ENCODE results near the gene CLBA1.
"Not testable (repeated sequence)": the region's sequence is repeated elsewhere in the genome, so short reads cannot be mapped to it uniquely, and the experiment has no call there.

The CLBA1 gene

DNA sequence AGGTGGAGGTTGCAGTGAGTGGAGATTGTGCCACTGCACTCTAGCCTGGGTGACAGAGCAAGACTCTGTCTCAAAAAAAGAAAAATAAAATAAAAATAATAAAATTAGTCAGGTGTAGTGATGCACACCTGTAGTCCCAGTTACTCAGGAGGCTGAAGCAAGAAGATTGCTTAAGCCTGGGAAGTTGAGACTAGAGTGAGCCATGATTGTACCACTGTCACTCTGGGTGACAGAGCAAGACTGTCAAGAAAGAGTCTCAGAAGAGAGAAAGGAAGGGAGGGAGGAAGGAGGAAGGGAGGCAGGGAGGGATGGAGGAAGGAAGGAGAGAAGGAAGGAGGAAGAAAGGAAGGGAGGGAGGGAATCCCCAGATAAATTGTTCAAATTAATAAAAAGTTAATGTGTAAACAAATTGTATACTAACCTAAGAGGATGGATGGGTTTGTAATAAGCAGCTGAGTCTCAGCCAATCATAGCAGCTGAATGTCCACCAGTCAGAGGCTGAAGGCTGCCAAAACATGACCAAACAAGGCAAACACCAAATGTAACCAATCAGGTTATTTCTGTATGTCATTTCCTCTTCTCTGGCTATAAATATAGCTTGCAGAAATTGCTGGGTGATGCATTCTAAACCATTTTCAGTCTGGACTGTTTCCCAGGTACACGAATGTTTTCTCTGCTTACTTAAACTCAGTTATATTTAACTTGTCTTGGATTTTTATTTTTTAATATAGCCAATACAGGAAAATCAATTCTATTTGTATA is 41.4 kb downstream of the CLBA1 start:
- DNase-seq: no peak

DNA sequence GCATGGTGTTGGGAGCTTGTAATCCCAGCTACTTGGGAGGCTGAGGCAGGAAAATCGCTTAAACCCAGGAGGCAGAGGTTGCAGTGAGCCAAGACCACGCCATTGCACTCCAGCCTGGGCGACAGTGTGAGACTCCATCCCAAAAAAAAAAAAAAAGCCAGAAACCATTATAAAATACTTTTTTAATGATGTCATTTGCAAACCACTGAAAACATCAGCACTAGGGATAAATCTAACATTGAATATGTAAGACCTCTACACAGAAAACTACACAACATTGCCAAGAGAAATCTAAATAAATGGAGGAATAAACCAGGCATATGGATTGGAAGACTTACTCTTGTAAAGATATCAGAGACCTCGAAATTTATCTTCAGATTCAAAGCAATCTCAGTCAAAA is 42.1 kb downstream of the CLBA1 start:
- DNase-seq: not testable (repeated sequence)

DNA sequence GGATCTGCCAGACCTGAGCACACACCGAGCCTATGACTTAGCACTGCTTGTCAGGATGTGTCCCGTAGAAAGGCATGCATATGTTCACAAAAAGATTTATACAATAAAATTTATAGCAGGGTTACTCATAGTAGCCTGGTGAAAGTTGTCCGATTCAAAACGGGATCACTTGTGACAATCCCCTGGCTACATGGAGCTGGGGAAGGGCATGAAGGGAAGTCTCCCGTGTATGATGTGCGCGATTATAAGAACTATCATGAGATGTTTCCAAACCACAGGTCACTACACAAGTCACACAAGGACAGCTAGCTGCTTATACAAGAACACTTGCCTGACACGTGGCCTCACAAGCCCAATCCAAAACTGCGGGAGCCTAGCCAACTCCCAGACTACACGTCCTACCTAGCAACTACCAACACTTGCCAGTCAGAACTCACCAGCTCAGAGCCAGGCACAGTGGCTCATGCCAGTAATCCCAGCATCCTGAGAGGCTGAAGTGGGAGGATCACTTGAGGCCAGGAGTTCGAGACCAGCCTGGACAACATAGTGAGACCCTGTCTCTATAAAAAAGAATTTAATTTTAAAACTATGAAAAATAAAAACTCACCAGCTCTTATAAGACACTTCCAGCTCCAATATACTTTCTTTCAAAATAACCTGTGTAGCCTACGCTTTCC is 42.8 kb downstream of the CLBA1 start:
- DNase-seq: no peak

DNA sequence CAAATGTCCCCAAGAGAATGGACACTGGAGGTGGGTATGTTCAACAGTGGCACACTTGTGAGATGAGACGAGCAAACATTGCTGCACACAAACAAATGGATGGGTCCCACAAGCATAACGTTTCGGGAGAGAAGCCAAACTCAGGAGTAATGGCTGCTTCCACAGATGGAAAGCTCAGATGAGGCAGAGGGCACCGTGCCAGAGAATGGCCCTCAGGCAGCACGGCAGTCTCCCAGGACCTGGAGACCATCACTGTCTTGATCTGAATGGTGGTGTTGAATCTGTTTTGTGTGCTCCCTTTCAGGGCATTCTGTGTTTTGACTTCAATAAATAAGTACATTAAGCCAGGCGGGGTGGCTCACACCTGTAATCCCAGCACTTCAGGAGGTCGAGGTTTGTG is 43.8 kb downstream of the CLBA1 start:
- no peak for DNase-seq

DNA sequence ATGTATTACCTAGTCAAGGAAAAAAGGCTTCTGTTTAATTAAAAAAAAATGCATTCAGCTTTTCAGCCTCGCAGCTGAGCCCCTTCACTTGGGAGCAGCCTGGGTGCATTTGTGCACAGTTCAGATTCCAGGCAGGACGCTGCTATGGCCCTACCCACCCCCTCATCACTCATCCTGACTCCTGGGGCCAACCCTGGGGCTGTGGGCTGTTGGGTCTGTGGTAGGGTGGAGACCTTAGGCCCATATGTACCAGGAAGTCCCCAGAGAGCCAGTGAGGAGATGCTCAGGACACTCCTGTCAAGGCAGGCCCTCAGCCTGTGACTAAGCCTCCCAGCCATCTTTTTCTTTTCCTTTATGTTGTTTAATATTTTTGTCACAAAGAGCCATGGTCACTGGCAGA is 44.6 kb downstream of the CLBA1 start:
- no peak for DNase-seq

DNA sequence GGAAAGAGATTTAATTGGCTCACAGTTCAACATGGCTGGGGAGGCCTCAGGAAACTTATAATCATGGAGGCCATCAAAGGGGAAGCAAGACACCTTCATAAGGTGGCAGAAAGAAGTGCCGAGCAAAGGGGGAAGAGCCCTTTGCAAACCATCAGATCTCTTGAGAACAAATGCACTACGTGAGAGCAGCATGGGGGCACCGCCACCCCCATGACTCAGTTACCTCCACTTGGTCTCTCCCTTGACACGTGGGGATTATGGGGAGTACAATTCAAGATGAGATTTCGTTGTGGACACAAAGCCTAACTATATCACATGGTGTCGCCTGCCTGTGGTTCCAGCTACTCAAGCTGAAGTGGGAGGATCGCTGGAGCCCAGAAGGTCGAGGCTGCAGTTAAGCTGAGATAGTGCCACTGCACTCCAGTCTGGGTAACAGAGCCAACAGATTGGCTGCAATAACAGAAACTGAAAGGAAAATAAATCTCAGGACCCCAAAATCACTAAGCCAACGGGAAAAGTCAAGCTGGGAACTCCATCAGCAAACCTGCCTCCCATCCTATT is 45.3 kb downstream of the CLBA1 start:
- no peak for DNase-seq

DNA sequence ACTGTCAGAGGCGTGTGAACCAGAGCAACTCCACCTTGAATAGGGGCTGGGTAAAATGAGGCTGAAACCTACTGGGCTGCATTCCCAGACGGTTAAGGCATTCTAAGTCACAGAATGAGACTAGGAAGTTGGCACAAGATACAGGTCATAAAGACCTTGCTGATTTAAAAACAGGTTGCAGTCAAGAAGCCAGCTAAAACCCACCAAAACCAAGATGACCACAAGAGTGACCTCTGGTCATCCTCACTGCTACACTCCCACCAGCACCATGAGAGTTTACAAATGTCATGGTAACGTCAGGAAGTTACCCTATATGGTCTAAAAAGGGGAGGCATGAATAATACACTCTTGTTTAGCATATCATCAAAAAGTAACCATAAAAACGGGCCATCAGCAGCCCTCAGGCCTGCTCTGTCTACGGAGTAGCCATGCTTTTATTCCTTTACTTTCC is 46.9 kb downstream of the CLBA1 start:
- DNase-seq: not testable (repeated sequence)

DNA sequence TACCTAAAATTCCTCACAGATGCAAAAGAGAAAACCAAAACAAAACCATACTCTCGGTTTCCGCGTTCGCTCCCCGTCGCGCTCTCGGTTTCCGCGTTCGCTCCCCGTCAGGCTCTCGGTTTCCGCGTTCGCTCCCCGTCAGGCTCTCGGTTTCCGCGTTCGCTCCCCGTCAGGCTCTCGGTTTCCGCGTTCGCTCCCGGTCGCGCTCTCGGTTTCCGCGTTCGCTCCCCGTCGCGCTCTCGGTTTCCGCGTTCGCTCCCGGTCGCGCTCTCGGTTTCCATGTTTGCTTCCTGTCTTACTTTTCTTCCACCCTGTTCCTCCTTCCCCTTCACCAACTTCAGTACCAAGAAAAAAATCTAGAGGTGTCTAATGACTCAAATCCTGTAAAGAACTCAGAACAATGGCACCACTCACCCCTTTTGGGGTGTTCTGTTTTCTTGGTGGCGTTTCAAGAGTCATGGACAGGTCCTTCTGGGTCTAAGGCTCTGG is 47.9 kb downstream of the CLBA1 start:
- not testable (repeated sequence) for DNase-seq

DNA sequence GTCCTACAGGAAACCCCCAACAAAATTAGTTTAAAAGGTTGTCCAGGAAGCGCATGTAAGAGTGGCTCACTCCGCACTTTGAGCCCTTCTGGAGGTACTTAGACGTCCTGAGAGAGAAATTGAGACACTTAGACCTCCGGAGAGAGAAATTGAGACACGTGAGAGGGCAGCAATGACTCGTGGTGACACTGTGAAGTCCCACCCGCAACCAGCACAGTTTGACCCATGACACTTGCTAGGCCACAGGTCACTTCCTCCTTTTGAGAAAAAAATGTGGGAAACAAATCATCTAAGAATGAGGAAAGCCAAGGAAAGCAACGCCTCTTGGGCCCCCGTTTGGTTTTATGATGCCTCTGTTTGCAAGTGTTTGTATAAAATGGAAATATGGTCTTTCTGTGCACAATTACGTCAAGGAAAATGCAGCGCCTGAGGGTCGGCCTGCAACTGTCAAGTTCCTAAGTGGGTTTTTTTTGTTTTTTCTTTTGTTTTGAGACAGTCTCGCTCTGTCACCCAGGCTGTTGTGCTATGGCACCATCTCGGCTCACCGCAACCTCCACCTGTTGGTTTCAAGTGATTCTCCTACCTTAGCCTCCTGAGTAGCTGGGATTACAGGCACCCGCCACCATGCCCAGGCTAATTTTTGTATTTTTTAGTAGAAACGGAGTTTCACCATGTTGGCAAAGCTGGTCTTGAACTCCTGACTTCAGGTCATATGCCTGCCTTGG is 48.9 kb downstream of the CLBA1 start:
- no peak for DNase-seq

DNA sequence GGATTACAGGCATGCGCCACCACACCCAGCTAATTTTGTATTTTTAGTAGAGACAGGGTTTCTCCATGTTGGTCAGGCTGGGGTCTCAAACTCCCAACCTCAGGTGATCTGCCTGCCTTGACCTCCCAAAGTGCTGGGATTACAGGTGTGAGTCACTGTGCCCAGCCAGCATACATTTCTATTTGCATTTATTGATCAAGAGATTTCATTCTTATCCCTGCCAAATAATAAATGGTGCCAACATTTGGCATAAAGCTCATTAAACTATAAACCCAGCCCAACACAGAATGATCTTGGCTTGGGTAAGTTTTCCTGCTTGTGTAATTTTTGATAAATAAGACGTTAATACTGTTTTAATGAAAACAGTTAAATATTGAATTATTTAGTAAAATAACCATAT is 50.0 kb downstream of the CLBA1 start:
- DNase-seq: not testable (repeated sequence)

DNA sequence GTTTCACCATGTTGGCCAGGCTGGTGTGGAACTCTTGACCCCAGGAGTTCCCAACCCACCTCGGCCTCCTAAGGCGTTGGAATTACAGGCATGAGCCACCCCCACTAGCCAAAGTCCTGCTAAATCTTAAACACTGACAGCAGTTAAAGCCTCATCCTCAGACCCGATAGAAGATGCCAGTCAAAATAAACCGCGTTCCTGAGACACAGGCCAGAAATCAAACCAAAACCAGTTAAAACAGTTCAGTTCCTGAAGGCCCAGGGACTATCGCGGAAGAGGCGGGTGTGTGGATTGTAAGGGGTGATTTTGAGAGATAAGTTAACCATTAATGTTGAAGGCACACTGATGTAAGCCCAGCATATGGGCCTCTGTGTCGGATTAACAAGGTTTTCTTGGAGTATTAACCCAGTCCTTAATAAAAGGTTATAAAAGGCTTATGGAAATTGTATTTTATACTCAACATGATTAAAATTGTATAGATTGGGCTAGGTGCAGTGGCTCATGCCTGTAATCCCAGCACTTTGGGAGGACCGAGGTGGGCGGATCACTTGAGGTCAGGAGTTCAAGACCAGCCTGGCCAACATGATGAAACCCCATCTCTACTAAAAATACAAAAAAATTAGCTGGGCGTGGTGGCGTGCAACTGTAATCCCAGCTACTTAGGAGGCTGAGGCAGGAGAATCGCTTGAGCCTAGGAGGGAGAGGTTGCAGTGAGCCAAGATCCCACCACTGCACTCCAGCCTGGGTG is 54.0 kb downstream of the CLBA1 start:
- no peak for DNase-seq

DNA sequence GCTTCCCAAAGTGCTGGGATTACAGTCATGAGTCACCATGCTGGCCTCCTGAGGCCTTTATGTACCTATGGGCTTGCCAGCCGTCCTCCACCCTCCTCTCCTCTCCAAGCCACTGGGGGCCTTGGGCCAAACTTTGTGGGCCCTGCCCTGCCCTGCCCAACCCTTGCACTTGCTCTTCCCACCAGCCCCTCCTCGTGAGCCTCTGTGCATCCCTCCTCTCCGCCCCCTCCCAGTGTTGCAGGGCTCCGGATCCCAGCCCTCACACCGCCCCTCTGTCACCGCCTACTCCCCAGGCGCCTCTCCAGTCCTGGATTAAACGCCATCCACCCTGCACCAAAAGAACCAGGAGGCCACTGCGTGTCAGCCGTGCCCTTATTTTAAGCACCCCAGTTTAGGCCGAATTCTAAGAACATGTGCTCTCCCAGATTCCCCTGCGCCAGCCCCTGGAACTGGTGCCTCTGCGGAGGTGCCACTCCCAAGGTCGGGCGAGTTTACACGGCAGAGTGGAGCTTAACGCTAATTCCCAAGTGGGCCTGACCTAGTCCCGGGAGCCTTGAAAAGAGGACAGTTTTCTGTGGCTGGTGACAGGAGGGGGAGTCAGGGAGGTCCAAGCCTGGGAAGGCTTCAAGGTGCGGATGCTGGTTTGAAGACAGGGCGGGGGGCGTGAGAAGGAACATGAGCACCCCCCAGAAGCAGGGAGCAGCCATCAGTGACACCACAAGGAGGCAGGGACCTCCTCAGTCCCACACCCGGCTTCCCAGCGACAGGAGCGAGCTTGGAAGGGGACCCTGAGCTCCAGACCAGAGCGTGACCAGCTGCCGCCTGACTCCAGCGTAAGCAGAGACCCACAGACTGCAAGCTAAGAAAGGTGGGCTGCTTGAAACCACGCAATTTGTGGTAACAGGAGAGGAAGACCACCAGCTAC is 56.5 kb downstream of the CLBA1 start:
- DNase-seq: no peak

DNA sequence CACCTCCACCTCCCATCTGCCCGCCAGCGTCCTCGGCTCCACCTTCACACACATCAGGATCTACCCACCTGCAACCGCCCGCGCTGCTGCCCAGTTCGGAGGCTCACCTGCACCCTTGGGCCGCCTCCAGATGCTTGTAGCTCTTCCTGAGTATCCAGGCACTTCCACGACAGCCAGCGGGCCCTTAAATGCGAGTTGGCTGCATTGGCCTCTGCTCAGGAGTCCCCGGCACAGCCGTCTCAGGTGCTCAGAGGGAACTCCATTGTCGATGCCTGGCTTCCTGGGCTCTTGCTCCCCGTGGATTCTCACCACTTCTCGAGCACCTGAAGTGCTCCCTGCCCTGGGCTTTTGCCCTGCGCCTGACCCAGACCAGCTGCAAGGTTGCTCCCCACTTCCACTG is 57.2 kb downstream of the CLBA1 start:
- no peak for DNase-seq

DNA sequence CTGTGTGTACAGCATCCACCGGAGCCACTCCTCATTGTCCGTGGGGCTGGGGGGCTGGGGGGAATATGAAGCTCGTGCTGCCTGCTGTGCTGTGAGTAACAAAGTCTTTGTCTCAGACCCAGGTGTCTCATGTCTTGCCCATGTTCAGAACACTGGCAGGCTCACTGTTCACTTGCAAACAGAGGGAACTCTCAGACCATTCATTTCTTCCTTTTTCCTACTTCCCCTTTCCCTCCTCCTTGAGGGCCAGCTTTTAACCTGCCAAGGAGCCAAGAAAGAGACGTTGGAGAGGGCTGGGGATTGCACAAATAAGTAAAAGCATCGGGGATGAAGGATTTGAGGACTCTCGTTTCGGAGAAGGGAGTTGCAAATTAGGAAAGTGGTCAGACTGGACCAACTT is 58.1 kb downstream of the CLBA1 start:
- DNase-seq: no peak

Measured in activated CD4-positive, alpha-beta T cell treated with anti-CD3 and anti-CD28 coated beads for 4 hours (primary cell).